Loucy (cell line): ENCODE results near the gene MAD1L1.
"Not testable (repeated sequence)": the region's sequence is repeated elsewhere in the genome, so short reads cannot be mapped to it uniquely, and the experiment has no call there.

Experiments used
- H2AFZ ChIP-seq: fragments of 200-600 bp; sonication (generic); 2 replicates; pipeline ENCODE4 v1.6.0; 2016; ENCODE audit warnings: antibody characterized with exemption, mild to moderate bottlenecking, low read length, moderate library complexity
- H3F3A ChIP-seq: fragments of 200-600 bp; 2 replicates; pipeline ENCODE4 v1.6.0; 2016; ENCODE audit warnings: antibody characterized with exemption, low read depth, mild to moderate bottlenecking
- H3K27me3 ChIP-seq: fragments of 200-600 bp; sonication (generic); 2 replicates; pipeline ENCODE4 v1.6.1; 2014; ENCODE audit warnings: low read length, mild to moderate bottlenecking; ENCODE audit not compliant: insufficient read depth, poor library complexity, severe bottlenecking
- H3K36me3 ChIP-seq: fragments of 200-600 bp; sonication (generic); 2 replicates; pipeline ENCODE4 v1.6.1; 2016; ENCODE audit warnings: low read length; ENCODE audit not compliant: insufficient read depth
- H3K4me1 ChIP-seq: fragments of 200-600 bp; sonication (generic); 2 replicates; pipeline ENCODE4 v1.5.1; 2014; ENCODE audit warnings: low read length, mild to moderate bottlenecking; ENCODE audit not compliant: insufficient read depth, poor library complexity, severe bottlenecking
- H3K4me2 ChIP-seq: fragments of 200-600 bp; sonication (generic); 2 replicates; pipeline ENCODE4 v1.6.0; 2014; ENCODE audit warnings: antibody characterized with exemption, low read length, low read depth, mild to moderate bottlenecking; ENCODE audit not compliant: poor library complexity, severe bottlenecking
- H3K4me3 ChIP-seq: fragments of 200-600 bp; sonication (generic); 2 replicates; pipeline ENCODE4 v1.5.1; 2014; ENCODE audit warnings: low read length, mild to moderate bottlenecking, mixed read lengths; ENCODE audit not compliant: poor library complexity, severe bottlenecking
- H3K79me2 ChIP-seq: fragments of 200-600 bp; sonication (generic); 2 replicates; pipeline ENCODE4 v1.6.1; 2014; ENCODE audit warnings: low read length; ENCODE audit not compliant: insufficient read depth
- H3K9ac ChIP-seq: fragments of 200-600 bp; sonication (generic); 2 replicates; pipeline ENCODE4 v1.6.0; 2014; ENCODE audit warnings: mild to moderate bottlenecking, low read depth, low read length, moderate library complexity; ENCODE audit not compliant: poor library complexity, severe bottlenecking
- H3K9me2 ChIP-seq: fragments of 200-600 bp; sonication (generic); replicated peaks from 2 replicates; pipeline ENCODE4 v1.6.1; 2016; ENCODE audit warnings: low read depth, low read length, mixed read lengths
- H3K9me3 ChIP-seq: fragments of 200-600 bp; sonication (generic); 2 replicates; pipeline ENCODE4 v1.6.1; 2014; ENCODE audit warnings: mild to moderate bottlenecking, antibody characterized with exemption, low read length, low read depth; ENCODE audit not compliant: insufficient read depth
- H4K20me1 ChIP-seq: fragments of 200-600 bp; sonication (generic); 2 replicates; pipeline ENCODE4 v1.6.0; 2014; ENCODE audit warnings: antibody characterized with exemption, low read length, mild to moderate bottlenecking; ENCODE audit not compliant: insufficient read depth, poor library complexity, severe bottlenecking
- CTCF ChIP-seq: fragments of 200-600 bp; sonication (generic); conservative IDR thresholded peaks from 2 replicates; pipeline ENCODE4 v1.5.1; 2014; ENCODE audit warnings: mild to moderate bottlenecking, antibody characterized with exemption, low read length
- EZH2phosphoT487 ChIP-seq: fragments of 200-600 bp; IDR thresholded peaks from 2 replicates; pipeline ENCODE4 v1.6.1; 2018; ENCODE audit warnings: antibody characterized with exemption, mild to moderate bottlenecking, moderate library complexity, borderline replicate concordance

MAD1L1 gene

GRCh38 chr7:2060701-2061100 is 172.0 kb downstream of the MAD1L1 start:
- Histone ChIP-seq H4K20me1 (no peaks in the 10 kb centered on the region), H3K9ac (no peak overlapping the region), H2AFZ (no peak overlapping the region), H3K4me1 (peaks cover 15% of the 10 kb centered on the region), H3K9me2 (no peaks in the 10 kb centered on the region), H3K36me3 (peaks cover 3% of the 10 kb centered on the region; the same call in 1 of the 2 replicates), H3K27me3 (no peaks in the 10 kb centered on the region), H3K79me2 (peaks cover 21% of the 10 kb centered on the region), H3K4me3 (no peak overlapping the region), H3K9me3 (no peaks in the 10 kb centered on the region), H3F3A (no peaks in the 10 kb centered on the region), H3K4me2 (no peak overlapping the region)
- TF ChIP-seq CTCF (no peak), EZH2phosphoT487 (no peak)

- H3K4me2 ChIP-seq = no peak overlapping the region
- no peaks in the 10 kb centered on the region for H3F3A ChIP-seq
- H3K36me3 ChIP-seq = peaks cover 3% of the 10 kb centered on the region; the same call in 1 of the 2 replicates
- no peaks in the 10 kb centered on the region for H3K27me3 ChIP-seq
- H3K4me1 ChIP-seq = peaks cover 10% of the 10 kb centered on the region
- H3K9me2 ChIP-seq = no peaks in the 10 kb centered on the region
- TF ChIP-seq CTCF (no peak), EZH2phosphoT487 (no peak)
- peaks cover 15% of the 10 kb centered on the region; the same call in 1 of the 2 replicates for H3K79me2 ChIP-seq
- H2AFZ ChIP-seq = no peak overlapping the region
- H4K20me1 ChIP-seq = no peaks in the 10 kb centered on the region
- no peak overlapping the region for H3K9ac ChIP-seq
- no peak overlapping the region for H3K4me3 ChIP-seq
- no peaks in the 10 kb centered on the region for H3K9me3 ChIP-seq
These were observed 172.6 kb downstream of the MAD1L1 start for GRCh38 chr7:2059964-2060700.

GRCh38 chr7:2058246-2058645 is 174.5 kb downstream of the MAD1L1 start:
- not testable (repeated sequence) for H3K4me3 ChIP-seq, H3K9me3 ChIP-seq, H4K20me1 ChIP-seq, H3K9ac ChIP-seq, H3K4me2 ChIP-seq, H3K4me1 ChIP-seq, H3K9me2 ChIP-seq, H3K27me3 ChIP-seq, H3F3A ChIP-seq, H2AFZ ChIP-seq
- Histone ChIP-seq H3K79me2 (peaks cover 13% of the 10 kb centered on the region; the same call in 1 of the 2 replicates), H3K36me3 (peaks cover 11% of the 10 kb centered on the region; the same call in 1 of the 2 replicates)

DNA sequence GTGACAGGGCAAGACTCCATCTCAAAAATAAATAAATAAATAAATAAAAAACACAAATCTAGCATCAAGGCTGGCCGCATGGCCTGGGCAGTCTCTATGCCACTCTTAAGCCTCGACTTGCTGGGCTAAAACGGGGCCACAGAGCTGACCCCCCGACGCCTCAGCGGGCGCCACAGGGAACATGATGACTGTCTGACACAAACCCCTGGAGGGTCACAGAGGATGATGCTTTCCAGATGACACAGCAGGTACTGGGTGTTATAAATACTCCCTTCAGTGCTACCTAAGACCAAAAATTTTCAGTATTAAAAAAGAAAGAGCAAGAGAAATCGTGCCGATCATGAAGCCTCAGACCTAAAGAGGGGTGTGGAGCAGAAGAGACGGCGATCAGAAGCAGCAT is 176.8 kb downstream of the MAD1L1 start:
- TF ChIP-seq EZH2phosphoT487 (no peak), CTCF (no peak)
- H4K20me1 ChIP-seq = no peaks in the 10 kb centered on the region
- no peaks in the 10 kb centered on the region for H3K9me2 ChIP-seq
- H3K9me3 ChIP-seq = no peaks in the 10 kb centered on the region
- H3K36me3 ChIP-seq = peaks cover 11% of the 10 kb centered on the region; the same call in 1 of the 2 replicates
- H3K4me1 ChIP-seq = peaks cover 5% of the 10 kb centered on the region
- no peak overlapping the region for H2AFZ ChIP-seq
- no peaks in the 10 kb centered on the region for H3F3A ChIP-seq
- no peak overlapping the region for H3K9ac ChIP-seq
- no peaks in the 10 kb centered on the region for H3K27me3 ChIP-seq
- H3K79me2 ChIP-seq = peaks cover 16% of the 10 kb centered on the region; the same call in 1 of the 2 replicates
- no peak overlapping the region for H3K4me2 ChIP-seq
- no peak overlapping the region for H3K4me3 ChIP-seq
